K562 treated with DMSO at 1 percent for 48 hours (cell line): ENCODE results near the gene SLC3A2. TPM values are rescaled to one million over a fixed set of nuclear protein-coding genes. Genes with fewer than 3 reads are reported as not detected.

ENCODE experiments used
- total RNA-seq: library from RNA; unstranded; fragments of 300-600 nt; gene quantifications from 2 replicates; pipeline ENCODE4 v1.2.3, GENCODE V29; 2022; ENCODE audit warnings: low replicate concordance; ENCODE audit errors: extremely low read depth

SLC3A2 gene
- 454 and 648 TPM in 2 replicates for total RNA-seq

DNA sequence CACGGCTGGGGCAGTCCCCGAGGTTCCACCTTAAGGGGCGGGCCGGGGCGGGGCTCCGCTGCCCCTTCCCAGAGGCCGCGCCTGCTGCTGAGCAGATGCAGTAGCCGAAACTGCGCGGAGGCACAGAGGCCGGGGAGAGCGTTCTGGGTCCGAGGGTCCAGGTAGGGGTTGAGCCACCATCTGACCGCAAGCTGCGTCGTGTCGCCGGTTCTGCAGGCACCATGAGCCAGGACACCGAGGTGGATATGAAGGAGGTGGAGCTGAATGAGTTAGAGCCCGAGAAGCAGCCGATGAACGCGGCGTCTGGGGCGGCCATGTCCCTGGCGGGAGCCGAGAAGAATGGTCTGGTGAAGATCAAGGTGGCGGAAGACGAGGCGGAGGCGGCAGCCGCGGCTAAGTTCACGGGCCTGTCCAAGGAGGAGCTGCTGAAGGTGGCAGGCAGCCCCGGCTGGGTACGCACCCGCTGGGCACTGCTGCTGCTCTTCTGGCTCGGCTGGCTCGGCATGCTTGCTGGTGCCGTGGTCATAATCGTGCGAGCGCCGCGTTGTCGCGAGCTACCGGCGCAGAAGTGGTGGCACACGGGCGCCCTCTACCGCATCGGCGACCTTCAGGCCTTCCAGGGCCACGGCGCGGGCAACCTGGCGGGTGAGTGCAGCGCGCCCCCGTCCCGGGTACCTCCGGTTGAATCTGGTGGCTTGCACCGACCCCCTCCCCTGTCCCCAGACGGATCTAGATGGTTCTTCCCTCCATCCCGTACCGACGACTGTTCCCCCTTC lies at the start of gene SLC3A2:
TSS of gene SLC3A2 (plus strand) at position 94 of the 776 bp plus-strand sequence. CDS start at position 222, 128 bp downstream.

DNA sequence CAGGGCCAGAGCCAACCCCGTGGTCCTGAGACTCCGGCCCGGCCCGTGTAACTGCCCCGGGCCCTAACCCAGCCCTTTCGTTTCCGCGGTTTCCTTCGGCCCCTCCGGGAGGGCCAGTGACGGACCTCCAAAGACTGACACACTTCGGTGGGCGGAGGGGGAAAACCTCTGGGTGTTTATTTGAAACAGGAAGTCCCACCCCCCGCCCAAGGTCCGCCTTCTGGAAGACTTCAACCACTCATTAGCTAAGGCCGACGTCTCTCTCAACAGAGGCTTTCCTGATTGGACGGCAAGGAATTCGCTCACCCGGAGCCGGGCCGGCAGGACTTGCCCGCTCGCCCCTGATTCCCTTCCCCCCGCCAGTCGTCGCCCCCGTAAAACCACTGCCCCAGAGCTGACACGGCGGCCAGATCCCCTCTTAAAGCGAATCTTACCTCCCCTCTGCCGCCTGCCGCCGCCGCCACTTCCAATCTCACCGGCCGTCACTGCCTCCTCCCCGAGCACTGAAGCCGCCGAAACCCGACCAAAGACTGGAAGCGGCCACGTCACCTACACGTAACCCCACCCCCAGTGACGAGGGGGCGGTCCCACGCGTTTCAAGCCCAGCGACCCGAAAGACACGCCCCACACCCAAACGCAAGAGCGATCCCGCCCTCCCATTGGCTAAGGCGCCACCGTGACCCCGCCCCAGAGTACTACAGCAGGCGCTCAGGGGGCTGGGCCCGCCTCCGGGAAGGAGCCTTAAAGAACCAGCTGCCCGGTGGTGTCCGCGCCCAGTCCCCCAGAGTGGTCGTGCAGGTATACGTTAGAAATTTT lies 49.0 kb upstream of the SLC3A2 start, which contains the start of gene STX5:
TSS of gene STX5 (minus strand) at position 532 of the 816 bp plus-strand sequence. CDS start 808 bp downstream, outside the sequence.

DNA sequence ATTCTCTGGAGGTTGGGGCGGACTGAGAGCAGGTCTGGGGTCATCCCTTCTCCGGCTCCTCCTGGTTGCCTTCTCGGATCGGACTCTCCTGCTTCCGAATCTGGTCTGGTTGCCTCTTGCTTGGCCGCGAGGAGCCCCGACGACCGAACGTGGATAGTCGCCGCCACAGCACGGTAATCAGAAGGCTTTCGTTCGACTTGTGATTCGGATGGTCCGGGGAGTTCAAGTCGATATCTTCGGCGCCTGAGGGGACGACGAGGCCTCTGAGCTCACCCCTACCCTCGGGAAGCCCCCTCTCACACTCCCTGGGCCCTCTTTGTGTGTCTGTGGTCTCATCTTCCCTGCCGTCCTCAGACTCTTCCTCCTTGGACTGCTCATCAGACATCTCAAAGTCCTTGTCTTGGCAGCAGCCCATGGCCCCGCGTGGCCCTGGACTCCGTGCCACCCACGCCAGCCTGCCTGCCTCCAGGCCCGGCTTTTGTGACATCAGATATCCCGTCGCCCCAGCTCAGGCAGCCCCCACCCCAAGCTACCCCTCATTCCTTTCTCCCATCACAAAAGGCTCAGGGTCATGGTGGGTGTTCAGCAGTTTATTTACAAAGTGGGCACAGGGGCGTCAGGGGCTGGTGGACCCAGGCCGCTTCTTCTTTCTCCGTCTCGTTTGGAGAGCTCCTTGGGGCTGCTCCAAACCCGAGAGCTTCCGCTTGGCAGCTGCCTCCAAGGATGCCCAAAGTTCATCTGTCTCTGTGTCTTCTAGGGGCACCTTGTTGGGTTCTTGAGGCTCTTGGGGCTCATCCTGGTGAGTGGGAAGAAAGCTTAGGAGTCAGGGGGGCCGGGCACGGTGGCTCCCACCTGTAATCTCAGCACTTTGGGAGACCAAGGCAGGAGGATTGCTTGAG lies 48.1 kb upstream of the SLC3A2 start, which contains the start of gene TEX54:
TSS of gene TEX54 (minus strand) at position 506 of the 899 bp plus-strand sequence.

DNA sequence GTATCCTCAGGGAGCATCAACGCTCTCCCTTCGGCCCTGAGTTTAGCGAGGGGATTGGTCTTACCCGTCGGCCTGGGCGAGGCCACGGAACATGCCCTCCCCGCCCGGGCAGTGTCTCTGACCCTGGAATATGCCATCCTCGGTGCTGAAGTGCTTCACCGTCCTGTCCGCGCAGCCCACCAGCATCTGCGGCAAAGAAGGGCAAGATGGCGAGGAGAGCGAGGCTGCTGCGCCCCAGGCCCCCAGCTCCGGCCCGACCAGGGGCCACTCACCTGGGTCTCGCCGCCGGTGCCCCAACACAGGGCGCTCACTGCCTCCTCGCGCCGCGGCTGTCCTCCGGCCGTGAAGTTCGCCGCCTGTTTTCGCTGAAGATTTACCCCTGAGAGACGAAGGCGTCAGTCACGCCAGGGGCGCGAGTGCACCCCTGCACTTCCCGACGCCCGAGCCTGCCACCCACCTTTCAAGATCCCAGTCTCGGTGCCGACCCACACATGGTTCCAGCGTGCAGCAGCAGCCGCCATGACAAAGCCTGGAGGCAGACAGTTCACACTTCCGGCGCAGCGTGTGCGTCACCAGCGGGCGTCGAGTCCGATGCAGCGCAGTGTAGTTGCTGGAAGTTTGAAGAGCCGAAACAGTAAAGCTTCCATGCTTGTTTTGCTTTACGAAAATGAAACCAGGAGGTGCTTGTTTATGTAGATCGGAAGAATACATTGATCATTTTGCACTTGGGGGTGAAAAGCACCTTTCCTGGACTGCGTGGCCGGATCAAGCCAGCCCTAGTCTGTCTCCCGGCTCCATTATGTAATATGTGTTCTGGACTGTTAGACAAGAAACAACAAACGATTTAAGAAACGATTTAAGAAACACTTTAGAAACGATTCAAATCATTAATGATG lies 41.4 kb upstream of the SLC3A2 start, which contains the start of gene WDR74:
TSS of gene WDR74 (minus strand) at position 541 of the 896 bp plus-strand sequence. CDS start at position 521, 20 bp downstream.

DNA sequence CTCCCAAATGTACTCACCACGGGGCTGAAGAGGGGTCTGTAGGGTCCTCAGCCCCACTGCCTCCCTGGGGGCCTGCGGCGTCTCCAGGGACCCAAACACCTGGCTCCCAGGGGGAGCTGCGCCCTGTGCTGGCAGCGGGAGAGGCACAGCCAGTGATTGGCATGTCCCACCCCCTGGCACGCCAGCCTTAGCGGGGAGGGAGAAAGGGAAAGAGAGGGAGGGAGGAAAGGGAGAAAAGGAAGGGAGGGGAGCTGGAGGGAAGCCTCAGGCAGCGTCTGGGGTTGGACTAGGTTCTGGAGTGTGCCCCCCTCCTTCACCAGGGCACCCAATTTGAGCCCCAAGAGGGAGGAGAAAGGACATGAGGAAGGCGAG lies 40.5 kb downstream of the SLC3A2 start, which contains the start of gene CHRM1:
TSS of gene CHRM1 (minus strand) at position 163 of the 372 bp plus-strand sequence. CDS start 10,263 bp downstream, outside the sequence.

Other genes starting within 250 kb of the SLC3A2 start
- gene GANAB, start 234.3 kb upstream of the SLC3A2 start, total RNA-seq: 252 TPM in 1 of 2 replicates, not detected in the other
- gene INTS5, start 227.6 kb upstream of the SLC3A2 start, total RNA-seq: not detected in 2 replicates
- gene C11orf98, start 215.7 kb upstream of the SLC3A2 start, total RNA-seq: not detected in 2 replicates
- not detected in 2 replicates for gene CSKMT, start 215.6 kb upstream of the SLC3A2 start, total RNA-seq
- gene UQCC3, start 209.2 kb upstream of the SLC3A2 start, total RNA-seq: not detected in 2 replicates
- not detected in 2 replicates for gene LBHD1, start 208.6 kb upstream of the SLC3A2 start, total RNA-seq
- gene UBXN1, start 201.8 kb upstream of the SLC3A2 start, total RNA-seq: 582 TPM in 1 of 2 replicates, not detected in the other
- gene LRRN4CL, start 191.4 kb upstream of the SLC3A2 start, total RNA-seq: not detected in 2 replicates
- gene BSCL2, start 173.5 kb upstream of the SLC3A2 start, total RNA-seq: not detected in 2 replicates
- not detected in 2 replicates for gene GNG3, start 173.2 kb upstream of the SLC3A2 start, total RNA-seq
- gene HNRNPUL2, start 153.4 kb upstream of the SLC3A2 start, total RNA-seq: not detected in 2 replicates
- gene TTC9C, start 152.4 kb upstream of the SLC3A2 start, total RNA-seq: not detected in 2 replicates
- gene ZBTB3, start 126.7 kb upstream of the SLC3A2 start, total RNA-seq: not detected in 2 replicates
- gene POLR2G, start 119.3 kb upstream of the SLC3A2 start, total RNA-seq: not detected in 2 replicates
- not detected in 2 replicates for gene TAF6L, start 109.5 kb upstream of the SLC3A2 start, total RNA-seq
- gene TMEM179B, start 93.5 kb upstream of the SLC3A2 start, total RNA-seq: not detected in 2 replicates
- gene TMEM223, start 88.9 kb upstream of the SLC3A2 start, total RNA-seq: not detected in 2 replicates
- not detected in 2 replicates for gene NXF1, start 75.5 kb upstream of the SLC3A2 start, total RNA-seq
- 493 TPM in 1 of 2 replicates, not detected in the other for gene STX5, start 48.8 kb upstream of the SLC3A2 start, total RNA-seq
- gene TEX54, start 48.1 kb upstream of the SLC3A2 start, total RNA-seq: not detected in 2 replicates
- gene WDR74, start 41.3 kb upstream of the SLC3A2 start, total RNA-seq: not detected in 2 replicates
- gene CHRM1, start 40.5 kb downstream of the SLC3A2 start, total RNA-seq: not detected in 2 replicates
- not detected in 2 replicates for gene SLC22A6, start 104.1 kb downstream of the SLC3A2 start, total RNA-seq
- not detected in 2 replicates for gene SLC22A8, start 134.9 kb downstream of the SLC3A2 start, total RNA-seq